HCT116 (cell line): ENCODE measurements around the gene IL1RAPL2. TPM values are rescaled to one million over a fixed set of nuclear protein-coding genes. Genes with fewer than 3 reads are reported as not detected.

Source experiments
- ATAC-seq: fragments of 200-7000 bp; cut with Tn5 transposase; 2 replicates; pipeline ENCODE4 v1.9.1; 2020; ENCODE audit warnings: mild to moderate bottlenecking, moderate library complexity
- BruUV-seq: library from RNA; stranded (reverse); fragments of 400-500 nt; replicated peaks from 2 replicates; lab custom pipeline; 2021; lab: Mats Ljungman, UMichigan
- CTCF ChIA-PET: fragments of 300-600 bp; sonication (Branson Sonifier 250); formaldehyde crosslinking; loops from one replicate; lab custom pipeline; 2021; ENCODE audit warnings: antibody characterized with exemption; lab: Charles Lee
- POLR2A ChIA-PET: fragments of 300-600, 350-600 bp; sonication (Branson Sonifier 250); formaldehyde crosslinking; loops from one replicate; lab custom pipeline; 2021; ENCODE audit warnings: antibody characterized with exemption; lab: Charles Lee
- RAD21 ChIA-PET, 2 experiments: fragments of 300-600 bp; sonication (Branson Sonifier 250); formaldehyde crosslinking; loops; one replicate each; lab custom pipeline; 2023; ENCODE audit warnings: low total read pairs in 2 of 2; ENCODE audit not compliant: uncharacterized antibody in 2 of 2, unreplicated experiment in 2 of 2, low non-redundant PET in 1 of 2; lab: Charles Lee
- DNase-seq: peaks from one replicate; pipeline ENCODE4 v3.0.0-alpha.2; 2010; ENCODE audit warnings: low read depth, low spot score
- H2AFZ ChIP-seq: fragments of 200-600 bp; shearing (Covaris generic), sonication (generic); 2 replicates; pipeline ENCODE4 v1.6.1; 2017; ENCODE audit warnings: low read depth, mixed run types, mixed read lengths, antibody characterized with exemption, low read length; ENCODE audit not compliant: poor library complexity, severe bottlenecking
- H3K27ac ChIP-seq: 2 replicates; pipeline ENCODE4 v1.5.1; 2012; ENCODE audit warnings: low read depth, low read length
- H3K27me3 ChIP-seq: fragments of 200-600 bp; sonication (generic); 2 replicates; pipeline ENCODE4 v1.6.1; 2016; ENCODE audit warnings: mixed run types, low read length, mixed read lengths; ENCODE audit not compliant: insufficient read depth
- H3K36me3 ChIP-seq, 2 experiments: fragments of 200-500 bp in 1 of 2; fragments of 200-600 bp in 1 of 2; sonication (Bioruptor generic) in 1 of 2; sonication (generic) in 1 of 2; 2 replicates each; pipeline versions ENCODE4 v1.5.1 to v1.6.1; 2014 to 2016; ENCODE audit warnings: low read length in 2 of 2, inconsistent platforms in 1 of 2, mixed read lengths in 1 of 2, mixed run types in 1 of 2; ENCODE audit not compliant: insufficient read depth in 2 of 2, control insufficient read depth in 1 of 2
- H3K4me1 ChIP-seq, 2 experiments: fragments of 200-600 bp in 1 of 2; sonication (generic) in 1 of 2; 2 replicates each; pipeline versions ENCODE4 v1.5.1 to v1.6.1; 2012 to 2017; ENCODE audit warnings: low read length in 2 of 2, inconsistent platforms in 1 of 2, mild to moderate bottlenecking in 1 of 2, mixed read lengths in 1 of 2, mixed run types in 1 of 2, moderate library complexity in 1 of 2; ENCODE audit not compliant: insufficient read depth in 2 of 2, control insufficient read depth in 1 of 2
- H3K4me2 ChIP-seq: fragments of 200-600 bp; sonication (generic); 2 replicates; pipeline ENCODE4 v1.6.1; 2017; ENCODE audit warnings: mixed run types, low read length, mixed read lengths
- H3K4me3 ChIP-seq, 2 experiments: fragments of 200-600 bp in 1 of 2; sonication (generic) in 1 of 2; replicated peaks in 1 of 2; 2 replicates each; pipeline ENCODE4 v1.5.1; 2011 to 2016; ENCODE audit warnings: low read length in 2 of 2, control low read depth in 1 of 2, low read depth in 1 of 2, mild to moderate bottlenecking in 1 of 2, mixed read lengths in 1 of 2, mixed run types in 1 of 2
- H3K79me2 ChIP-seq: fragments of 200-600 bp; sonication (generic); 2 replicates; pipeline ENCODE4 v1.6.1; 2017; ENCODE audit warnings: mild to moderate bottlenecking, mixed run types, low read length, moderate library complexity, mixed read lengths; ENCODE audit not compliant: insufficient read depth
- H3K9ac ChIP-seq: fragments of 200-600 bp; sonication (generic); 2 replicates; pipeline ENCODE4 v1.6.1; 2016; ENCODE audit warnings: low read length, mixed read lengths
- H3K9me2 ChIP-seq: fragments of 200-600 bp; sonication (generic), shearing (Covaris generic); 2 replicates; pipeline ENCODE4 v1.6.1; 2017; ENCODE audit warnings: mixed run types, mild to moderate bottlenecking, moderate library complexity; ENCODE audit not compliant: insufficient read depth
- H3K9me3 ChIP-seq, 2 experiments: fragments of 200-500 bp in 1 of 2; fragments of 200-600 bp in 1 of 2; sonication (Bioruptor generic) in 1 of 2; sonication (generic) in 1 of 2; 2 replicates each; pipeline ENCODE4 v1.6.1; 2014 to 2017; ENCODE audit warnings: low read length in 2 of 2, mixed read lengths in 2 of 2, inconsistent platforms in 1 of 2, low read depth in 1 of 2, mild to moderate bottlenecking in 1 of 2, mixed run types in 1 of 2, moderate library complexity in 1 of 2; ENCODE audit not compliant: control insufficient read depth in 1 of 2, insufficient read depth in 1 of 2
- H4K20me1 ChIP-seq: fragments of 200-600 bp; sonication (generic), shearing (Covaris generic); 2 replicates; pipeline ENCODE4 v1.6.1; 2017; ENCODE audit warnings: mixed run types, mild to moderate bottlenecking, moderate library complexity; ENCODE audit not compliant: insufficient read depth
- ELF1 ChIP-seq: IDR thresholded peaks from 2 replicates; pipeline ENCODE4 v1.6.1; 2012; ENCODE audit warnings: low read depth, borderline replicate concordance
- FOSL1 ChIP-seq: IDR thresholded peaks from 2 replicates; pipeline ENCODE4 v1.6.1; 2012; ENCODE audit warnings: low read depth
- SP1 ChIP-seq: IDR thresholded peaks from 2 replicates; pipeline ENCODE4 v1.6.1; 2012; ENCODE audit warnings: low read depth
- YY1 ChIP-seq: IDR thresholded peaks from 2 replicates; pipeline ENCODE4 v1.6.1; 2011; ENCODE audit warnings: low read length, low read depth, moderate library complexity, mild to moderate bottlenecking; ENCODE audit not compliant: insufficient replicate concordance; ENCODE audit errors: extremely low read depth
- ZFX ChIP-seq: fragments of 450-650 bp; IDR thresholded peaks from 2 replicates; pipeline ENCODE4 v1.6.1; 2017
- intact Hi-C: fragments of 100-400 bp; cut with micrococcal nuclease; formaldehyde crosslinking; loops from 2 replicates; pipeline ENCODE4 v1.10.0; 2022
- total RNA-seq: library from RNA; stranded (reverse); gene quantifications from one replicate; pipeline ENCODE4 v1.2.1, GENCODE V29; 2021; ENCODE audit not compliant: unreplicated experiment
- TF ChIP-seq, protein P1 (sequence below), 3 experiments: fragments of 200-600 bp in 1 of 3; sonication (generic) in 1 of 3; IDR thresholded peaks in 2 of 3; conservative IDR thresholded peaks in 1 of 3; 2 replicates each; pipeline ENCODE4 v1.5.1; 2012 to 2017; ENCODE audit warnings: low read depth in 2 of 3, low read length in 2 of 3, antibody characterized with exemption in 1 of 3, borderline replicate concordance in 1 of 3, control low read depth in 1 of 3, mild to moderate bottlenecking in 1 of 3, mixed read lengths in 1 of 3, mixed run types in 1 of 3, moderate library complexity in 1 of 3; ENCODE audit not compliant: insufficient read depth in 1 of 3
- TF ChIP-seq, protein P2 (sequence below): IDR thresholded peaks from 2 replicates; pipeline ENCODE4 v1.6.1; 2012; ENCODE audit warnings: low read depth

IL1RAPL2 gene
- total RNA-seq, 1 experiment from 2014 or later = not detected

DNA sequence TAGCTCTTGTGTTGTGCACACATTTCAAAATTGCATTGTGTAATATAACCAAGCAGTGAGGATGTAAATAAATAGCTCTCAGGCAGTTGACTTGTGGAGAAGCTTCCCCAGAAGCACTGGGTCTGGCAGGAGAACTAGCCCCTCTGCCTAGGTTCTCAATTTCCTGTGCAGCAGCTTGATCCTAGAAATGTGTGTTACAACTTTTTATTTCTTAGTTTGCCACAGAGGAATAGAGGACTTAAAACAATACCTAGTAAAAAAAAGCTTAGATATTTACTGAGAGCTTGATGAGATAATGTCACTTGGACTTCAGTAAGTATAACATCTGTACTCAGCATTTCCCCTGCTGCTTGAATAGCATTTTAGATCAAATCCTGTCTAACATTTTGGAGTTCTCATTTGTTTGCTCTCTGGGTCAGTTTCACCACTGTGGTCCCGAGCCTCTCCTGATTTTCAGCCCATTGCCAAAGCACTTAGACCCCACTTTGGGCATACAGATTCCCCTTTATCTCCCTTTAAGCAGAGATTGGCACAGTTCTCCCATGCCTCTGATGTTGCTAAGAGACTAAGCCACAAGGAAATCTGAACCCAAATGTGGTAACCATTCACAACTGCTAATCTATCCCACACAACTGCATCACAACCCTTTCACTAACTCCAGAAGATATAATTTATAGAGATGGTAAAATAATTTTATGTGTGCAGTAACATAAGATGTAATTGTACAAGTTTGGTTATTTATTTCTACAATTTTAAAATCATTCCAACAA is 1158.2 kb downstream of the IL1RAPL2 start:
- ATAC-seq (no peak), DNase-seq (no peak)
- Histone ChIP-seq H3K27me3 (no peaks in the 10 kb centered on the region), H3K9me3 (no peaks in the 10 kb centered on the region), H2AFZ (no peak overlapping the region), H3K4me1 (no peaks in the 10 kb centered on the region), H3K27ac (no peak overlapping the region), H3K9me2 (no peaks in the 10 kb centered on the region), H4K20me1 (no peaks in the 10 kb centered on the region), H3K4me3 (no peak overlapping the region), H3K4me2 (no peak overlapping the region), H3K79me2 (no peaks in the 10 kb centered on the region), H3K9ac (no peak overlapping the region), H3K36me3 (no peaks in the 10 kb centered on the region)
- POLR2A ChIA-PET = no interaction called here
- CTCF ChIA-PET = no interaction called here
- no TSS peak for BruUV-seq
- RAD21 ChIA-PET = no interaction called here
- intact Hi-C loops = no loop called here
- TF ChIP-seq, protein P1, sequence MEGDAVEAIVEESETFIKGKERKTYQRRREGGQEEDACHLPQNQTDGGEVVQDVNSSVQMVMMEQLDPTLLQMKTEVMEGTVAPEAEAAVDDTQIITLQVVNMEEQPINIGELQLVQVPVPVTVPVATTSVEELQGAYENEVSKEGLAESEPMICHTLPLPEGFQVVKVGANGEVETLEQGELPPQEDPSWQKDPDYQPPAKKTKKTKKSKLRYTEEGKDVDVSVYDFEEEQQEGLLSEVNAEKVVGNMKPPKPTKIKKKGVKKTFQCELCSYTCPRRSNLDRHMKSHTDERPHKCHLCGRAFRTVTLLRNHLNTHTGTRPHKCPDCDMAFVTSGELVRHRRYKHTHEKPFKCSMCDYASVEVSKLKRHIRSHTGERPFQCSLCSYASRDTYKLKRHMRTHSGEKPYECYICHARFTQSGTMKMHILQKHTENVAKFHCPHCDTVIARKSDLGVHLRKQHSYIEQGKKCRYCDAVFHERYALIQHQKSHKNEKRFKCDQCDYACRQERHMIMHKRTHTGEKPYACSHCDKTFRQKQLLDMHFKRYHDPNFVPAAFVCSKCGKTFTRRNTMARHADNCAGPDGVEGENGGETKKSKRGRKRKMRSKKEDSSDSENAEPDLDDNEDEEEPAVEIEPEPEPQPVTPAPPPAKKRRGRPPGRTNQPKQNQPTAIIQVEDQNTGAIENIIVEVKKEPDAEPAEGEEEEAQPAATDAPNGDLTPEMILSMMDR (IDR thresholded peaks at IDR 0.05 in 2 of 3, conservative IDR thresholded peaks at IDR 0.05 in 1 of 3; ENCODE audit: borderline replicate concordance in 1 of 3, insufficient read depth in 1 of 3, low read depth in 2 of 3, low read length in 2 of 3) = no peak
- no peak for TF ChIP-seq SP1
- TF ChIP-seq, protein P2, sequence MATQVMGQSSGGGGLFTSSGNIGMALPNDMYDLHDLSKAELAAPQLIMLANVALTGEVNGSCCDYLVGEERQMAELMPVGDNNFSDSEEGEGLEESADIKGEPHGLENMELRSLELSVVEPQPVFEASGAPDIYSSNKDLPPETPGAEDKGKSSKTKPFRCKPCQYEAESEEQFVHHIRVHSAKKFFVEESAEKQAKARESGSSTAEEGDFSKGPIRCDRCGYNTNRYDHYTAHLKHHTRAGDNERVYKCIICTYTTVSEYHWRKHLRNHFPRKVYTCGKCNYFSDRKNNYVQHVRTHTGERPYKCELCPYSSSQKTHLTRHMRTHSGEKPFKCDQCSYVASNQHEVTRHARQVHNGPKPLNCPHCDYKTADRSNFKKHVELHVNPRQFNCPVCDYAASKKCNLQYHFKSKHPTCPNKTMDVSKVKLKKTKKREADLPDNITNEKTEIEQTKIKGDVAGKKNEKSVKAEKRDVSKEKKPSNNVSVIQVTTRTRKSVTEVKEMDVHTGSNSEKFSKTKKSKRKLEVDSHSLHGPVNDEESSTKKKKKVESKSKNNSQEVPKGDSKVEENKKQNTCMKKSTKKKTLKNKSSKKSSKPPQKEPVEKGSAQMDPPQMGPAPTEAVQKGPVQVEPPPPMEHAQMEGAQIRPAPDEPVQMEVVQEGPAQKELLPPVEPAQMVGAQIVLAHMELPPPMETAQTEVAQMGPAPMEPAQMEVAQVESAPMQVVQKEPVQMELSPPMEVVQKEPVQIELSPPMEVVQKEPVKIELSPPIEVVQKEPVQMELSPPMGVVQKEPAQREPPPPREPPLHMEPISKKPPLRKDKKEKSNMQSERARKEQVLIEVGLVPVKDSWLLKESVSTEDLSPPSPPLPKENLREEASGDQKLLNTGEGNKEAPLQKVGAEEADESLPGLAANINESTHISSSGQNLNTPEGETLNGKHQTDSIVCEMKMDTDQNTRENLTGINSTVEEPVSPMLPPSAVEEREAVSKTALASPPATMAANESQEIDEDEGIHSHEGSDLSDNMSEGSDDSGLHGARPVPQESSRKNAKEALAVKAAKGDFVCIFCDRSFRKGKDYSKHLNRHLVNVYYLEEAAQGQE = no peak
- no peak for TF ChIP-seq ELF1
- TF ChIP-seq YY1 = no peak
- no peak for TF ChIP-seq ZFX
- no peak for TF ChIP-seq FOSL1
